ENCODE results near the gene SERPINE3. TPM values are rescaled to one million over a fixed set of nuclear protein-coding genes. Genes with fewer than 3 reads are reported as not detected.

The SERPINE3 gene
- total and polyA plus RNA-seq, 7 donors = 0.33 TPM; not detected in 6

GRCh38 chr13:51330791-51331190 lies 8.7 kb upstream of the SERPINE3 start:
- H3K27ac ChIP-seq = no peak overlapping the region
- no peaks in the 10 kb centered on the region for H3K36me3 ChIP-seq
- TF ChIP-seq EP300 (IDR thresholded peaks at IDR 0.05) (no peak), POLR2A (IDR thresholded peaks at IDR 0.05) (no peak), CTCF (IDR thresholded peaks at IDR 0.05) (no peak)
- DNase-seq = no peak
- no peaks in the 10 kb centered on the region for H3K9me3 ChIP-seq
- no peaks in the 10 kb centered on the region for H3K27me3 ChIP-seq
- intact Hi-C loops (cut with DNase I) = no loop called here
- no peak overlapping the region for H3K4me3 ChIP-seq
- WGBS, 2 donors = 48 to 84% methylated on average over 3 of the region's 3 CpGs
- H3K4me1 ChIP-seq = no peaks in the 10 kb centered on the region

GRCh38 chr13:51331354-51331861 lies 8.1 kb upstream of the SERPINE3 start:
- Histone ChIP-seq H3K27ac (no peak overlapping the region), H3K9me3 (no peaks in the 10 kb centered on the region), H3K27me3 (no peaks in the 10 kb centered on the region), H3K36me3 (no peaks in the 10 kb centered on the region), H3K4me3 (no peak overlapping the region), H3K4me1 (no peaks in the 10 kb centered on the region)
- TF ChIP-seq CTCF (IDR thresholded peaks at IDR 0.05) (no peak), POLR2A (IDR thresholded peaks at IDR 0.05) (no peak), EP300 (IDR thresholded peaks at IDR 0.05) (no peak), POLR2AphosphoS5 (IDR thresholded peaks at IDR 0.05) (no peak)
- 62 to 81% methylated on average over 6 of the region's 6 CpGs for WGBS, 2 donors
- no peak for DNase-seq
- intact Hi-C loops (cut with DNase I) = no loop called here

- intact Hi-C loops (cut with DNase I) = no loop called here
- Histone ChIP-seq H3K9me3 (no peaks in the 10 kb centered on the region), H3K27me3 (no peaks in the 10 kb centered on the region), H3K4me3 (no peak overlapping the region), H3K4me1 (no peaks in the 10 kb centered on the region), H3K36me3 (no peaks in the 10 kb centered on the region), H3K27ac (no peak overlapping the region)
- TF ChIP-seq EP300 (IDR thresholded peaks at IDR 0.05) = no peak
- TF ChIP-seq POLR2AphosphoS5 (IDR thresholded peaks at IDR 0.05) = no peak
- TF ChIP-seq POLR2A (IDR thresholded peaks at IDR 0.05) = no peak
- no peak for TF ChIP-seq CTCF (IDR thresholded peaks at IDR 0.05)
- DNase-seq = no peak
- 84 to 85% methylated on average over 2 of the region's 2 CpGs for WGBS, 2 donors
Observed at GRCh38 chr13:51332566-51333361, 6.7 kb upstream of the SERPINE3 start.

GRCh38 chr13:51333421-51333820 lies 6.1 kb upstream of the SERPINE3 start:
- no peak for DNase-seq
- no peaks in the 10 kb centered on the region for H3K27me3 ChIP-seq
- no peak overlapping the region for H3K4me3 ChIP-seq
- H3K4me1 ChIP-seq = no peaks in the 10 kb centered on the region
- TF ChIP-seq EP300 (IDR thresholded peaks at IDR 0.05) (no peak), CTCF (IDR thresholded peaks at IDR 0.05) (no peak), POLR2A (IDR thresholded peaks at IDR 0.05) (no peak), POLR2AphosphoS5 (IDR thresholded peaks at IDR 0.05) (no peak)
- intact Hi-C loops (cut with DNase I) = no loop called here
- H3K27ac ChIP-seq = no peak overlapping the region
- no peaks in the 10 kb centered on the region for H3K36me3 ChIP-seq
- no peaks in the 10 kb centered on the region for H3K9me3 ChIP-seq

GRCh38 chr13:51333826-51334225 lies 5.7 kb upstream of the SERPINE3 start:
- Histone ChIP-seq H3K27ac (no peak overlapping the region), H3K4me3 (no peak overlapping the region), H3K36me3 (no peaks in the 10 kb centered on the region), H3K9me3 (no peaks in the 10 kb centered on the region), H3K27me3 (no peaks in the 10 kb centered on the region), H3K4me1 (no peaks in the 10 kb centered on the region)
- intact Hi-C loops (cut with DNase I) = no loop called here
- no peak for TF ChIP-seq CTCF (IDR thresholded peaks at IDR 0.05)
- DNase-seq = no peak
